PC-3 (cell line): ENCODE results near the gene MZB1. TPM values are rescaled to one million over a fixed set of nuclear protein-coding genes. Genes with fewer than 3 reads are reported as not detected.

Experiments used
- ATAC-seq: fragments of 200-7000 bp; cut with Tn5 transposase; 2 replicates; pipeline ENCODE4 v1.9.1; 2020; ENCODE audit warnings: mild to moderate bottlenecking, moderate library complexity
- BruUV-seq: library from RNA; stranded (reverse); fragments of 400-500 nt; replicated peaks from 2 replicates; lab custom pipeline; 2021; lab: Mats Ljungman, UMichigan
- CTCF ChIA-PET: fragments of 300-600 bp; sonication (Branson Sonifier 250); formaldehyde crosslinking; loops from one replicate; lab custom pipeline; 2022; ENCODE audit warnings: antibody characterized with exemption; lab: Charles Lee
- POLR2A ChIA-PET: fragments of 300-600 bp; sonication (Branson Sonifier 250); formaldehyde crosslinking; loops from one replicate; lab custom pipeline; 2022; ENCODE audit warnings: antibody characterized with exemption; ENCODE audit not compliant: unreplicated experiment; lab: Charles Lee
- DNase-seq: peaks from one replicate; pipeline ENCODE4 v3.0.0-alpha.2; 2015
- H2AFZ ChIP-seq: fragments of 300-600 bp; sonication (generic); 2 replicates; pipeline ENCODE4 v1.6.0; 2016; ENCODE audit warnings: antibody characterized with exemption, low read length
- H3F3A ChIP-seq: fragments of 300-600 bp; sonication (generic); one replicate; pipeline ENCODE4 v1.6.0; 2017; ENCODE audit warnings: antibody characterized with exemption, low read length, control low read depth, mild to moderate bottlenecking; ENCODE audit not compliant: unreplicated experiment
- H3K27ac ChIP-seq: fragments of 300-600 bp; sonication (generic); 2 replicates; pipeline ENCODE4 v1.5.1; 2016; ENCODE audit warnings: mild to moderate bottlenecking, low read length
- H3K27me3 ChIP-seq: fragments of 300-600 bp; sonication (generic); 2 replicates; pipeline ENCODE4 v1.6.1; 2016; ENCODE audit warnings: low read length, mixed read lengths
- H3K36me3 ChIP-seq: fragments of 300-600 bp; sonication (generic); 2 replicates; pipeline ENCODE4 v1.6.1; 2016; ENCODE audit warnings: low read depth, mixed run types, low read length, mixed read lengths
- H3K4me1 ChIP-seq: fragments of 300-600 bp; sonication (generic); 2 replicates; pipeline ENCODE4 v1.5.1; 2016; ENCODE audit warnings: low read length; ENCODE audit not compliant: insufficient read depth
- H3K4me2 ChIP-seq: fragments of 300-600 bp; sonication (generic); 2 replicates; pipeline ENCODE4 v1.6.0; 2016; ENCODE audit warnings: low read length
- H3K4me3 ChIP-seq: fragments of 300-600 bp; sonication (generic); 2 replicates; pipeline ENCODE4 v1.5.1; 2016; ENCODE audit warnings: mild to moderate bottlenecking, low read length, mixed read lengths
- H3K79me2 ChIP-seq: fragments of 300-600 bp; sonication (generic); 2 replicates; pipeline ENCODE4 v1.6.1; 2017; ENCODE audit warnings: low read length, mixed read lengths
- H3K9ac ChIP-seq: fragments of 300-600 bp; sonication (generic); 2 replicates; pipeline ENCODE4 v1.6.0; 2016; ENCODE audit warnings: mild to moderate bottlenecking, low read length
- H3K9me2 ChIP-seq: fragments of 300-600 bp; sonication (generic); replicated peaks from 2 replicates; pipeline ENCODE4 v1.6.1; 2016; ENCODE audit warnings: mixed run types, low read length, mixed read lengths
- H3K9me3 ChIP-seq: fragments of 300-600 bp; sonication (generic); 2 replicates; pipeline ENCODE4 v1.6.1; 2016; ENCODE audit warnings: low read length, mixed read lengths
- H4K20me1 ChIP-seq: fragments of 300-600 bp; sonication (generic); 2 replicates; pipeline ENCODE4 v1.6.1; 2016; ENCODE audit warnings: low read length, mixed read lengths
- EZH2 ChIP-seq: fragments of 300-600 bp; sonication (generic); IDR thresholded peaks from one replicate; pipeline ENCODE4 v1.6.1; 2017; ENCODE audit warnings: antibody characterized with exemption, mild to moderate bottlenecking, low read length; ENCODE audit not compliant: unreplicated experiment
- EZH2phosphoT487 ChIP-seq: fragments of 300-600 bp; sonication (generic); IDR thresholded peaks from 2 replicates; pipeline ENCODE4 v1.6.1; 2018; ENCODE audit warnings: mild to moderate bottlenecking, antibody characterized with exemption, low read length, borderline replicate concordance
- intact Hi-C: fragments of 100-400 bp; cut with micrococcal nuclease; formaldehyde crosslinking; loops from 2 replicates; pipeline ENCODE4 v1.9.0; 2023
- total RNA-seq: library from RNA; depleted of rRNA; stranded (reverse); fragments of >200 nt; gene quantifications from 2 replicates; pipeline ENCODE4 v1.2.3, GENCODE V29; 2014
- TF ChIP-seq, protein P1 (sequence below): fragments of 300-600 bp; sonication (generic); conservative IDR thresholded peaks from 2 replicates; pipeline ENCODE4 v1.5.1; 2017; ENCODE audit warnings: antibody characterized with exemption, low read depth, mild to moderate bottlenecking, low read length

Gene MZB1
- total RNA-seq, 1 experiment from 2014 or later = 0.22 TPM

GRCh38 chr5:139422307-139422893 is 32.7 kb upstream of the MZB1 start:
- no TSS peak for BruUV-seq
- no peaks in the 10 kb centered on the region for H3K4me1 ChIP-seq
- no peaks in the 10 kb centered on the region for H3K79me2 ChIP-seq
- H3K27me3 ChIP-seq = no peaks in the 10 kb centered on the region
- H3K27ac ChIP-seq = no peak overlapping the region
- no peaks in the 10 kb centered on the region for H3K36me3 ChIP-seq
- POLR2A ChIA-PET = interaction anchor here (0.5 kb wide), 1 partner anchor 80 kb away, joined by 6 read pairs; no protein-coding TSS in a partner anchor
- CTCF ChIA-PET = interaction anchor here (0.6 to 1.2 kb wide), 8 partner anchors 10 to 211 kb away, joined by 3 to 4 read pairs (median 3); no protein-coding TSS in a partner anchor
- H3K4me3 ChIP-seq = no peak overlapping the region
- no peak overlapping the region for H2AFZ ChIP-seq
- H3K4me2 ChIP-seq = no peak overlapping the region
- H3K9ac ChIP-seq = no peak overlapping the region
- peak; percentile 74 for ATAC-seq
- H3K9me2 ChIP-seq = no peaks in the 10 kb centered on the region
- H3K9me3 ChIP-seq = no peaks in the 10 kb centered on the region
- TF ChIP-seq EZH2phosphoT487 = no peak
- TF ChIP-seq EZH2 = no peak
- TF ChIP-seq, protein P1, sequence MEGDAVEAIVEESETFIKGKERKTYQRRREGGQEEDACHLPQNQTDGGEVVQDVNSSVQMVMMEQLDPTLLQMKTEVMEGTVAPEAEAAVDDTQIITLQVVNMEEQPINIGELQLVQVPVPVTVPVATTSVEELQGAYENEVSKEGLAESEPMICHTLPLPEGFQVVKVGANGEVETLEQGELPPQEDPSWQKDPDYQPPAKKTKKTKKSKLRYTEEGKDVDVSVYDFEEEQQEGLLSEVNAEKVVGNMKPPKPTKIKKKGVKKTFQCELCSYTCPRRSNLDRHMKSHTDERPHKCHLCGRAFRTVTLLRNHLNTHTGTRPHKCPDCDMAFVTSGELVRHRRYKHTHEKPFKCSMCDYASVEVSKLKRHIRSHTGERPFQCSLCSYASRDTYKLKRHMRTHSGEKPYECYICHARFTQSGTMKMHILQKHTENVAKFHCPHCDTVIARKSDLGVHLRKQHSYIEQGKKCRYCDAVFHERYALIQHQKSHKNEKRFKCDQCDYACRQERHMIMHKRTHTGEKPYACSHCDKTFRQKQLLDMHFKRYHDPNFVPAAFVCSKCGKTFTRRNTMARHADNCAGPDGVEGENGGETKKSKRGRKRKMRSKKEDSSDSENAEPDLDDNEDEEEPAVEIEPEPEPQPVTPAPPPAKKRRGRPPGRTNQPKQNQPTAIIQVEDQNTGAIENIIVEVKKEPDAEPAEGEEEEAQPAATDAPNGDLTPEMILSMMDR = peak; percentile 90
- peak; percentile 76 for DNase-seq
- intact Hi-C loops = loop anchor here (1.0 kb wide), 1 partner anchor 91 kb away; no protein-coding TSS in a partner anchor
- H3F3A ChIP-seq = no peaks in the 10 kb centered on the region
- H4K20me1 ChIP-seq = no peaks in the 10 kb centered on the region

- Histone ChIP-seq H3K9me3 (no peaks in the 10 kb centered on the region), H3K27me3 (no peaks in the 10 kb centered on the region), H3K9me2 (no peaks in the 10 kb centered on the region), H3K4me2 (no peak overlapping the region), H3K27ac (no peak overlapping the region), H2AFZ (no peak overlapping the region), H3K79me2 (no peaks in the 10 kb centered on the region), H3K4me1 (no peaks in the 10 kb centered on the region), H3K9ac (no peak overlapping the region), H3K4me3 (no peak overlapping the region), H3F3A (no peaks in the 10 kb centered on the region), H4K20me1 (no peaks in the 10 kb centered on the region), H3K36me3 (no peaks in the 10 kb centered on the region)
- CTCF ChIA-PET = no interaction called here
- ATAC-seq (no peak), DNase-seq (no peak)
- TF ChIP-seq EZH2 (no peak), EZH2phosphoT487 (no peak)
- TF ChIP-seq, protein P1 = no peak
- BruUV-seq = no TSS peak
- intact Hi-C loops = no loop called here
- POLR2A ChIA-PET = no interaction called here
Measured at GRCh38 chr5:139419226-139420192, 29.8 kb upstream of the MZB1 start.
